Fibroblast of pulmonary artery (primary cell): ENCODE results near the gene ATP6V0D1.

Experiments used
- DNase-seq: peaks from one replicate; pipeline ENCODE4 v3.0.0-alpha.2; 2010; ENCODE audit warnings: low read depth
- H3K4me3 ChIP-seq: replicated peaks from 2 replicates; pipeline ENCODE4 v1.5.1; 2011; ENCODE audit warnings: low read depth, mild to moderate bottlenecking, control low read depth, low read length, moderate library complexity
- TF ChIP-seq, protein P1 (sequence below): IDR thresholded peaks from 2 replicates; pipeline ENCODE4 v1.5.1; 2011; ENCODE audit warnings: mild to moderate bottlenecking, control low read depth, low read length, inconsistent platforms; ENCODE audit errors: missing control alignments

Gene ATP6V0D1

GRCh38 chr16:67482233-67482924, 1.4 kb upstream of the ATP6V0D1 start:
- peak overlapping the region; percentile 59 for H3K4me3 ChIP-seq
- no peak for DNase-seq
- TF ChIP-seq, protein P1, sequence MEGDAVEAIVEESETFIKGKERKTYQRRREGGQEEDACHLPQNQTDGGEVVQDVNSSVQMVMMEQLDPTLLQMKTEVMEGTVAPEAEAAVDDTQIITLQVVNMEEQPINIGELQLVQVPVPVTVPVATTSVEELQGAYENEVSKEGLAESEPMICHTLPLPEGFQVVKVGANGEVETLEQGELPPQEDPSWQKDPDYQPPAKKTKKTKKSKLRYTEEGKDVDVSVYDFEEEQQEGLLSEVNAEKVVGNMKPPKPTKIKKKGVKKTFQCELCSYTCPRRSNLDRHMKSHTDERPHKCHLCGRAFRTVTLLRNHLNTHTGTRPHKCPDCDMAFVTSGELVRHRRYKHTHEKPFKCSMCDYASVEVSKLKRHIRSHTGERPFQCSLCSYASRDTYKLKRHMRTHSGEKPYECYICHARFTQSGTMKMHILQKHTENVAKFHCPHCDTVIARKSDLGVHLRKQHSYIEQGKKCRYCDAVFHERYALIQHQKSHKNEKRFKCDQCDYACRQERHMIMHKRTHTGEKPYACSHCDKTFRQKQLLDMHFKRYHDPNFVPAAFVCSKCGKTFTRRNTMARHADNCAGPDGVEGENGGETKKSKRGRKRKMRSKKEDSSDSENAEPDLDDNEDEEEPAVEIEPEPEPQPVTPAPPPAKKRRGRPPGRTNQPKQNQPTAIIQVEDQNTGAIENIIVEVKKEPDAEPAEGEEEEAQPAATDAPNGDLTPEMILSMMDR, result no peak

DNA sequence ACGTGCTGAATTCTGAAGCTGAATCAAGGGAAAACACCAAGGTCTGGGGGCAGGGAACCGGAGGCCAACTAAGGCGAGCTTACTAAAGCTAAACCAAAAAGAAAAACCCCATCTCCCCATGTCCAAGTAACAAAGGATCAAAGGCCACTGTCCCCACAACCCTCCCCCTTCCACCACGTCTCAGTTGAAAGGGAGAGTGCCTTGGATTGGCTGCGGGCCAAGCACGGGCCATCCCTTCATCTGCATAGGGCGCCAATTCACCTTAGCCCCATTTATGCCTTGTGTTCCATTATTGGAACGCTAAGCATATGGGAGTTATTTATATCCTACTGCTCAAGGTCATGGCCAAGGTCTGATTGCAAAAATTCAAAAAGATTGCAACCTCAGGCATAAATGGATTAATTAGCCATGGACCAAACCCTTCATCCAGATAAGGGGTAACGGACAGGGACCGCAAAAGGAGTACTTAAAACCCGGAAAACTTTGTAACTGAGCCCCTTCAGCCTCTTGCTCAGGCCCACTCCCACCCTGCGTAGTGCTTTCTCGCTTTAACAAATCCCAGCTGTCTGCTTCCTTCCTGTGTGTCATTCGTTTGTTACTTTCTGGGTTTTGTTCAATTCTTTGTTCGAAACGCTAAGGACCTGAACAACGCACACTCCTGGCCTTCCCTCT, 740 bp upstream of the ATP6V0D1 start:
- TF ChIP-seq, protein P1, result no peak
- H3K4me3 ChIP-seq, result peak overlapping the region; percentile 59
- peak; percentile 67 for DNase-seq

DNA sequence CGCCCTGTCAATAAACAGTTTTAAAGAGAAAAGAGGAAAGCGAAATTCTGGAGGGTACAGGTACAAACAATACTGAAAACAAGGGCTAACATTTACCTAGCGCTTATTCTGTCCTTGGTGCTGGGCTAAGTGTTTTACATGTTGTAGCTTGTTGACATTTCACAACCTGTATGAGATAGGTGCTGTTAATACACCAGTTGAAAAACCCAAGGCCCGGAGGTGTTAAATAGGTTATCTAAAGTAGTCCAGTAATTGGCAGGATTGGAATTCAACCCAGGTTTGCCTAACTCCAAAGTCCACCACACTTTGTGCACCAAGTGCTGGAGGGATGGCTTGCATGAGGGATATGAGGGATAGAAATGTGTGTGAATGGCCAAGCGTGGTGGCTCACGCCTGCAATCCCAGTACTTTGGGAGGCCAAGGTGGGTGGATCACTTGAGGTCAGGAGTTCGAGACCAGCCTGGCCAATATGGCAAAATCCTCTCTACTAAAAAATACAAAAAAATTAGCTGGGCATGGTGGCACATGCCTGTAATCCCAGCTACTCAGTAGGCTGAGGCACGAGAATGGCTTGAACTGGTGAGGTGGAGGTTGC, 2.9 kb downstream of the ATP6V0D1 start:
- TF ChIP-seq, protein P1, result no peak
- DNase-seq, result no peak
- no peak overlapping the region for H3K4me3 ChIP-seq

GRCh38 chr16:67474551-67475455, 6.2 kb downstream of the ATP6V0D1 start:
- TF ChIP-seq, protein P1, result no peak
- no peak overlapping the region for H3K4me3 ChIP-seq
- DNase-seq, result no peak

DNA sequence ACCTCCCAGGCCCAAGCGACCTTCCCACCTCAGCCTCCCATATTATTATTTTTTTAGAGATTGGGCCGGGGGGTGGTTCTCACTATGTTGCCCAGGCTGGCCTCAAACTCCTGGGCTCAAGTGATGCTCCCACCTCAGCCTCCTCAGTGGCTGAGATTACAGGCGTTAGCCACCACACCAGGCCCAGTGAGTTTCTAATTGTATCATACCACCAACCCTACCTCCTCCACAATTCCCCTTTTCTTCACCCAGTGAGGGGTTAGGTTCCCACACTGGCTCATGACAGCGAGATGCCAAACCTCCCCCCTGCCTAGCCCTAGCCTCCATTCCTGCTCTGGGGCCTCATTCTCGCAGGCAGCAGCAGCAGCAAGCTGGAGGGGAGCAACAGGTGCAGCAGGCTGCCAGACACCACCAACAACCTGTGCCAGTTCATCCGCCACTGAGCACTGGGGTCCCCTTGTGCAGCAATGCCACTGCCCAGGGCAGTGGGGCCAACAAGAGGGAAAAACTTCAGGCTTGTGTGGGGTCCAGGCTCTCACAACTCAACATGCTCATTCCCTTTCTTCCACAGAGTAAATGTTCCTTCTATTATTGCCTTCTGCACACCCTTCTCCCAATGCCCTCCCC, 9.1 kb downstream of the ATP6V0D1 start:
- no peak overlapping the region for H3K4me3 ChIP-seq
- no peak for DNase-seq
- TF ChIP-seq, protein P1, result no peak

- H3K4me3 ChIP-seq, result no peak overlapping the region
- TF ChIP-seq, protein P1, result no peak
- DNase-seq, result no peak
Measured at GRCh38 chr16:67470359-67470758, 10.6 kb downstream of the ATP6V0D1 start.
